H1 (cell line): ENCODE measurements around the gene SLC2A4. TPM values are rescaled to one million over a fixed set of nuclear protein-coding genes. Genes with fewer than 3 reads are reported as not detected.

ENCODE experiments used
- CBX8 ChIP-seq: fragments of 300-800, 300-1000 bp; sonication (generic); IDR thresholded peaks from 2 replicates; pipeline ENCODE4 v1.7.1; 2016; ENCODE audit warnings: low read depth, low read length, borderline replicate concordance
- CEBPB ChIP-seq: IDR thresholded peaks from 2 replicates; pipeline ENCODE4 v1.6.1; 2012; ENCODE audit warnings: low read depth, low read length
- CHD1 ChIP-seq: IDR thresholded peaks from 2 replicates; pipeline ENCODE4 v1.6.1; 2012; ENCODE audit warnings: low read depth, low read length, improper control_type of control experiment
- CREB1 ChIP-seq: IDR thresholded peaks from 2 replicates; pipeline ENCODE4 v1.6.1; 2012; ENCODE audit warnings: inconsistent platforms
- HDAC2 ChIP-seq, 2 experiments: fragments of 300-600 bp in 1 of 2; sonication (generic) in 1 of 2; IDR thresholded peaks; 2 replicates each; pipeline ENCODE4 v1.6.1; 2011 to 2012; ENCODE audit warnings: low read depth in 2 of 2, low read length in 2 of 2, mild to moderate bottlenecking in 2 of 2, moderate library complexity in 2 of 2, borderline replicate concordance in 1 of 2, inconsistent platforms in 1 of 2
- HDAC6 ChIP-seq: IDR thresholded peaks from one replicate; pipeline ENCODE4 v1.7.1; 2012; ENCODE audit warnings: low read depth, mild to moderate bottlenecking, inconsistent platforms, low read length, moderate library complexity
- JUN ChIP-seq: IDR thresholded peaks from 2 replicates; pipeline ENCODE4 v1.6.1; 2011; ENCODE audit warnings: low read depth, mild to moderate bottlenecking, improper control_type of control experiment, low read length
- POLR2A ChIP-seq, 2 experiments: IDR thresholded peaks; 1 replicate in 1 of 2; 2 replicates in 1 of 2; pipeline ENCODE4 v1.6.1; 2011; ENCODE audit warnings: low read depth in 2 of 2, low read length in 2 of 2, mild to moderate bottlenecking in 2 of 2; ENCODE audit errors: control extremely low read depth in 1 of 2
- RBBP5 ChIP-seq: IDR thresholded peaks from 2 replicates; pipeline ENCODE4 v1.7.1; 2012; ENCODE audit warnings: low read depth, mild to moderate bottlenecking, inconsistent platforms, low read length, moderate library complexity, borderline replicate concordance
- RXRA ChIP-seq: IDR thresholded peaks from 2 replicates; pipeline ENCODE4 v1.6.1; 2011; ENCODE audit warnings: low read depth, mild to moderate bottlenecking, low read length, moderate library complexity; ENCODE audit not compliant: insufficient read depth
- SAP30 ChIP-seq: fragments of 300-600 bp; sonication (generic); IDR thresholded peaks from 2 replicates; pipeline ENCODE4 v1.7.1; 2012; ENCODE audit warnings: low read length, moderate library complexity, mild to moderate bottlenecking, inconsistent platforms; ENCODE audit not compliant: insufficient read depth, insufficient replicate concordance
- polyA plus RNA-seq, 7 experiments: library from polyadenylated mRNA; depleted of rRNA in 3 of 7; stranded (reverse) in 5 of 7; unstranded in 2 of 7; fragments of >200 nt in 5 of 7; fragments of 200-250 nt in 2 of 7; gene quantifications; 1 replicate in 5 of 7; 2 replicates in 1 of 7; 4 replicates in 1 of 7; pipeline versions ENCODE4 v1.2.1 to v1.2.3, GENCODE V29; 2011 to 2013; ENCODE audit warnings: missing spikeins in 2 of 7, mixed read lengths in 2 of 7
- total RNA-seq: library from RNA; stranded (reverse); fragmentation: NEBNext Ultra II Directional; extraction: Animal tissue kit (Norgen Biotek cat#: 25700); gene quantifications from 2 replicates; pipeline ENCODE4 v1.2.1, GENCODE V29; 2021
- TF ChIP-seq, protein P1 (sequence below): IDR thresholded peaks from 2 replicates; pipeline ENCODE4 v1.6.1; 2011; ENCODE audit warnings: low read depth, mild to moderate bottlenecking, low read length; ENCODE audit not compliant: insufficient read depth

SLC2A4 gene
- total and polyA plus RNA-seq, 2 of the 8 experiments (the other 6 are each of a cell fraction or from before 2014, with no cell fraction given): 5.7 to 6.9 TPM

DNA sequence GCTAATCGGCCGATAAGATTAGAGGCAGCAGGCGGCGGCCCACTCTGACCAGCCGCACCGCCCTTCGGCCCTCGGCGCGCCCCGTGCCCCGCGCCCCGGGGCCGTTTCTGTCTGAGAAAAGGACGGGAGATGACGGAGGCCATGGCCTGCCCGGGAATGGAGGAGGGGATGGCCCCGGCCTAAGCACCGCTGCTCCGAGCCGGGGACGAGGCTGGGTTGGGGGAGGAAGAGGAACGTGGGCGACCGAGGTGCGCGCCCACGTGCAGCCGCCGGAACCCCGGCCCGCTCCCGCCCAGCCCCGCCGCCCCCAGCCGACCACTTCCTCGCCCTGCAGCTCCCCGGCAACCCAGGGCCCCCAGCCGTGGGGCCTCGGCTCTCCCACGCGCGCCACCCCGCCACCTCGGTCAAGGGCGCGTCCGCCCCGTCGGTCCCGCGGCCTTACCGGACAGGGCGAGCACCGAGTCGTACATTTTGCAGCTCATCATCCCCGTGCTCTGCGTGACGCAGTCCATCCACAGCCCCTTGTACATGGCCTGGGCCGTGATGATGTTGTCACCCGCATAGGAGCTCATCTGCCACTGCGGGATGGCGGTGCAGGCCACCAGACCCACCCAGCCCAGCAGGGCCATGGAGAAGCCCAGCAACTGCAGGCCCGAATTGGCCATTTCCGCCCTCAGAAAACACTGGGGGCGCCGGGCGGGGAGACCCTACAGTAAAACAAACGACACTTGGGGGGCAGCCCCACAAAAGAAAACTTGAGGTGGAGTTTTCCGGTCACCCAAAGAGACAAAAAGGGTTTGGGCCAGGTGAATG is 19.9 kb upstream of the SLC2A4 start (continued):
- no peak; the same call in 1 of the 2 replicates for TF ChIP-seq CHD1
- TF ChIP-seq HDAC6: no peak
- TF ChIP-seq HDAC2 (IDR thresholded peaks at IDR 0.05; ENCODE audit: borderline replicate concordance in 1 of 2, low read depth in 2 of 2, low read length in 2 of 2): 0 out of 4 replicates have a peak, but pooled peaks of 1 of the 2 experiments have one; percentile 32
- no peak; the same call in 1 of the 2 replicates for TF ChIP-seq CREB1
- no peak for TF ChIP-seq CEBPB
- TF ChIP-seq RBBP5: peak; percentile 10; the same call in 1 of the 2 replicates
- peak; percentile 12 to 91 for TF ChIP-seq POLR2A (IDR thresholded peaks at IDR 0.05; ENCODE audit: control extremely low read depth in 1 of 2, low read depth in 2 of 2, low read length in 2 of 2)
- no peak for TF ChIP-seq JUN
- no peak for TF ChIP-seq CBX8
- peak; percentile 68 for TF ChIP-seq SAP30
- no peak for TF ChIP-seq RXRA
- TF ChIP-seq, protein P1, sequence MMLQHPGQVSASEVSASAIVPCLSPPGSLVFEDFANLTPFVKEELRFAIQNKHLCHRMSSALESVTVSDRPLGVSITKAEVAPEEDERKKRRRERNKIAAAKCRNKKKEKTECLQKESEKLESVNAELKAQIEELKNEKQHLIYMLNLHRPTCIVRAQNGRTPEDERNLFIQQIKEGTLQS: no peak
